Neutrophil (primary cell): ENCODE results near the gene DENND1A.
"Not testable (repeated sequence)": the region's sequence is repeated elsewhere in the genome, so short reads cannot be mapped to it uniquely, and the experiment has no call there.

Experiments used
- H3K27ac ChIP-seq: fragments of 200-600 bp; sonication (generic); 2 replicates; pipeline ENCODE4 v1.5.1; 2016; ENCODE audit warnings: mild to moderate bottlenecking, moderate library complexity
- H3K27me3 ChIP-seq: fragments of 200-600 bp; sonication (generic); 2 replicates; pipeline ENCODE4 v1.6.0; 2016; ENCODE audit warnings: mild to moderate bottlenecking
- H3K36me3 ChIP-seq: fragments of 200-600 bp; sonication (generic); 2 replicates; pipeline ENCODE4 v1.5.1; 2017
- H3K4me1 ChIP-seq, 2 experiments: fragments of 200-600 bp in 1 of 2; sonication (generic) in 1 of 2; 1 replicate in 1 of 2; 2 replicates in 1 of 2; pipeline versions ENCODE4 v1.5.1 to v1.6.1; 2013 to 2016; ENCODE audit warnings: low read depth in 1 of 2, low read length in 1 of 2, mild to moderate bottlenecking in 1 of 2, moderate library complexity in 1 of 2; ENCODE audit not compliant: control insufficient read depth in 1 of 2, insufficient read depth in 1 of 2
- H3K4me3 ChIP-seq, 2 experiments: fragments of 200-600 bp in 1 of 2; sonication (generic) in 1 of 2; 1 replicate in 1 of 2; 2 replicates in 1 of 2; pipeline ENCODE4 v1.5.1; 2013 to 2016; ENCODE audit warnings: low read depth in 1 of 2, low read length in 1 of 2, mild to moderate bottlenecking in 1 of 2, moderate library complexity in 1 of 2
- H3K9me3 ChIP-seq: fragments of 200-600 bp; sonication (generic); 2 replicates; pipeline ENCODE4 v1.5.1; 2016
- CTCF ChIP-seq: fragments of 200-600 bp; sonication (generic); IDR thresholded peaks from 2 replicates; pipeline ENCODE4 v1.5.1; 2016; ENCODE audit warnings: antibody characterized with exemption

Gene DENND1A

GRCh38 chr9:123945532-123945931 is 15.6 kb upstream of the DENND1A start:
- H3K27me3 ChIP-seq: no peaks in the 10 kb centered on the region
- no peak for TF ChIP-seq CTCF
- H3K9me3 ChIP-seq: no peaks in the 10 kb centered on the region
- no peaks in the 10 kb centered on the region for H3K36me3 ChIP-seq
- H3K27ac ChIP-seq: no peak overlapping the region
- H3K4me3 ChIP-seq: no peak overlapping the region
- H3K4me1 ChIP-seq: no peaks in the 10 kb centered on the region

GRCh38 chr9:123944464-123944863 is 14.5 kb upstream of the DENND1A start:
- not testable (repeated sequence) for H3K36me3 ChIP-seq, H3K27me3 ChIP-seq

DNA sequence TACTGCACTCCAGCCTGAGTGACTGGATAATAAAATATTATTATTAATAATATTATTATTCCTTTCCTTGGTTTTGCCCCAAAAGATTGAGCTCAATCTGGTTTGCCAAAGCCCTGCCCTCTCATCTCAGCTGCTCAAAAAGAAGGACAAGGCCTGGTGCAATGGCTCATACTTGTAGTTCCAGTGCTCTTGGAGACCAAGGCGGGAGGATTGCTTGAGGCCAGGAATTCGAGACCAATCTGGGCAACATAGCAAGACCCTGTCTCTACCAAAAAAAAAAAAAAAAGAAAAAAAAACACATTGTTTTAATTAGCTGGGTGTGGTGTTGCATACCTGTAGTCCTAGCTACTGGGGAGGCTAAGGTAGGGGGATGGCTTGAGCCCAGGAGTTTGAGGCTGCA is 13.7 kb upstream of the DENND1A start:
- Histone ChIP-seq H3K36me3 (no peaks in the 10 kb centered on the region), H3K4me1 (no peaks in the 10 kb centered on the region), H3K27me3 (no peaks in the 10 kb centered on the region), H3K9me3 (no peaks in the 10 kb centered on the region), H3K27ac (no peak overlapping the region), H3K4me3 (no peak overlapping the region)
- TF ChIP-seq CTCF: no peak

More at GRCh38 chr9:123944464-123944863, 14.5 kb upstream of the DENND1A start:
- H3K27ac ChIP-seq, H3K9me3 ChIP-seq, H3K4me1 ChIP-seq, H3K4me3 ChIP-seq: not testable (repeated sequence)

GRCh38 chr9:123942542-123942941 is 12.6 kb upstream of the DENND1A start:
- no peaks in the 10 kb centered on the region for H3K27me3 ChIP-seq
- H3K27ac ChIP-seq: no peak overlapping the region
- no peaks in the 10 kb centered on the region for H3K4me1 ChIP-seq
- no peaks in the 10 kb centered on the region for H3K36me3 ChIP-seq
- H3K4me3 ChIP-seq: no peak overlapping the region
- no peaks in the 10 kb centered on the region for H3K9me3 ChIP-seq
- TF ChIP-seq CTCF: no peak

GRCh38 chr9:123941524-123942070 is 11.7 kb upstream of the DENND1A start:
- TF ChIP-seq CTCF: no peak
- Histone ChIP-seq H3K27ac (no peak overlapping the region), H3K36me3 (no peaks in the 10 kb centered on the region), H3K4me3 (no peak overlapping the region), H3K4me1 (no peaks in the 10 kb centered on the region), H3K9me3 (no peaks in the 10 kb centered on the region), H3K27me3 (no peaks in the 10 kb centered on the region)

GRCh38 chr9:123940721-123941523 is 11.0 kb upstream of the DENND1A start:
- no peak overlapping the region for H3K4me3 ChIP-seq
- no peaks in the 10 kb centered on the region for H3K4me1 ChIP-seq
- H3K36me3 ChIP-seq: no peaks in the 10 kb centered on the region
- no peak overlapping the region for H3K27ac ChIP-seq
- TF ChIP-seq CTCF: no peak
- no peaks in the 10 kb centered on the region for H3K9me3 ChIP-seq
- H3K27me3 ChIP-seq: no peaks in the 10 kb centered on the region
